Fibroblast of mammary gland (primary cell): Measurements from ENCODE around the gene ARMC5.
A peak's percentile ranks its signal among the peaks of the same experiment; 100 is the strongest.
"Not testable (repeated sequence)": the region's sequence is repeated elsewhere in the genome, so short reads cannot be mapped to it uniquely, and the experiment has no call there.

ENCODE experiments used
- DNase-seq: peaks from one replicate; pipeline ENCODE4 v3.0.0-alpha.2; 2010; ENCODE audit warnings: low read depth
- H3K4me3 ChIP-seq: 2 replicates; pipeline ENCODE4 v1.5.1; 2011; ENCODE audit warnings: low read depth, mild to moderate bottlenecking, low read length, moderate library complexity; ENCODE audit not compliant: control insufficient read depth
- TF ChIP-seq, protein P1 (sequence below): conservative IDR thresholded peaks from 2 replicates; pipeline ENCODE4 v1.5.1; 2011; ENCODE audit warnings: low read depth, low read length, inconsistent platforms; ENCODE audit not compliant: control insufficient read depth, insufficient read depth

Gene ARMC5

DNA sequence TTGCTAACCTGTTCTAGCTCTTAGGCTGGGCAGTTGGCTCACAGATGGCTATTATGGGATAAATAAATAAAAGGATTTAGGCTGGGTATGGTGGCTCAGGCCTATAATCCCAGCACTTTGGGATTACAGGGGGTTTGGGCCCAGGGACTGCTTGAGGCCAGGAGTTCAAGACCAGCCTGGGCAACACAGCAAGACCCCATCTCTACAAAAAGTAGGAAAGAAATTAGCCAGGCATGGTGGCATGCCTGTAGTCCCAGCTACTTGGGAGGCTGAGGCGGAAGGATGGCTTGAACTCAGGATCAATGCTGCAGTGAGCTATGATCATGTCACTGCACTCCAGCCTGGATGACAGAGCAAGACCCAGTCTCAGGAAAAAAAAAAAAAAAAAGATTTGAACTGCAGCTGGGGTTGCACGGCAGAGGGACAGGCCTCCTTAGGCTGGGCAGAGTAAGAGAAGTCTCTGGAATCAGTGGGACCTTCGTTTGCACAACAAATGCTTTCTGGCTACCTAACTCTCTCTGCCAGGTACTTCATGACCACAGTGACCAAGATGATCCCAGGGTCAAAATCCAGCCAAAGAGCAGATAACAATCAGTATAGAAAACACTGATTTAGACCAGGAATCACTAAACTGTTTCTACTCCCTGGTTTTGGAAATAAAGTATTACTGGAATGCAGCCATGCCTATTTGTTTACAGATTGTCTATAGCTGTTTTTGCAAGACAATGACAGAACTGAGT, 42.1 kb downstream of the ARMC5 start:
- no peak for DNase-seq
- TF ChIP-seq, protein P1, sequence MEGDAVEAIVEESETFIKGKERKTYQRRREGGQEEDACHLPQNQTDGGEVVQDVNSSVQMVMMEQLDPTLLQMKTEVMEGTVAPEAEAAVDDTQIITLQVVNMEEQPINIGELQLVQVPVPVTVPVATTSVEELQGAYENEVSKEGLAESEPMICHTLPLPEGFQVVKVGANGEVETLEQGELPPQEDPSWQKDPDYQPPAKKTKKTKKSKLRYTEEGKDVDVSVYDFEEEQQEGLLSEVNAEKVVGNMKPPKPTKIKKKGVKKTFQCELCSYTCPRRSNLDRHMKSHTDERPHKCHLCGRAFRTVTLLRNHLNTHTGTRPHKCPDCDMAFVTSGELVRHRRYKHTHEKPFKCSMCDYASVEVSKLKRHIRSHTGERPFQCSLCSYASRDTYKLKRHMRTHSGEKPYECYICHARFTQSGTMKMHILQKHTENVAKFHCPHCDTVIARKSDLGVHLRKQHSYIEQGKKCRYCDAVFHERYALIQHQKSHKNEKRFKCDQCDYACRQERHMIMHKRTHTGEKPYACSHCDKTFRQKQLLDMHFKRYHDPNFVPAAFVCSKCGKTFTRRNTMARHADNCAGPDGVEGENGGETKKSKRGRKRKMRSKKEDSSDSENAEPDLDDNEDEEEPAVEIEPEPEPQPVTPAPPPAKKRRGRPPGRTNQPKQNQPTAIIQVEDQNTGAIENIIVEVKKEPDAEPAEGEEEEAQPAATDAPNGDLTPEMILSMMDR, result no peak
- no peak overlapping the region for H3K4me3 ChIP-seq

GRCh38 chr16:31501966-31502348, 42.7 kb downstream of the ARMC5 start:
- DNase-seq, result no peak
- TF ChIP-seq, protein P1, result no peak
- H3K4me3 ChIP-seq, result no peak overlapping the region

- TF ChIP-seq, protein P1, result no peak
- DNase-seq, result peak; percentile 41
- no peak overlapping the region for H3K4me3 ChIP-seq
Measured at GRCh38 chr16:31502981-31503380, 43.7 kb downstream of the ARMC5 start.

DNA sequence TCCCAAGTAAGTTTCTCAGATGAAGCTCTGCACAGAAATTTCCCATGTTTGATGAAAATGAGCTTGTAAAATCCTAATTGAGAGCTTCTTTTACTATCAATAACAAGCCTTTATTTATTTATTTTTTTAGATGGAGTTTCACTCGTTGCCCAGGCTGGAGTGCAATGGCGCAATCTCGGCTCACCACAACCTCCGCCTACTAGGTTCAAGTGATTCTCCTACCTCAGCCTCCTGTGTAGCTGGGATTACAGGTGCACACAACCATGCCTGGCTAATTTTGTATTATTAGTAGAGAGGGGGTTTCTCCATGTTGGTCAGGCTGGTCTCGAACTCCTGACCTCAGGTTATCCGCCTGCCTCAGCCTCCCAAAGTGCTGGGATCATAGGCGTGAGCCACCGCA, 44.3 kb downstream of the ARMC5 start:
- H3K4me3 ChIP-seq, DNase-seq: not testable (repeated sequence)

GRCh38 chr16:31504159-31504558, 44.9 kb downstream of the ARMC5 start:
- no peak for DNase-seq
- no peak overlapping the region for H3K4me3 ChIP-seq
- TF ChIP-seq, protein P1, result no peak

DNA sequence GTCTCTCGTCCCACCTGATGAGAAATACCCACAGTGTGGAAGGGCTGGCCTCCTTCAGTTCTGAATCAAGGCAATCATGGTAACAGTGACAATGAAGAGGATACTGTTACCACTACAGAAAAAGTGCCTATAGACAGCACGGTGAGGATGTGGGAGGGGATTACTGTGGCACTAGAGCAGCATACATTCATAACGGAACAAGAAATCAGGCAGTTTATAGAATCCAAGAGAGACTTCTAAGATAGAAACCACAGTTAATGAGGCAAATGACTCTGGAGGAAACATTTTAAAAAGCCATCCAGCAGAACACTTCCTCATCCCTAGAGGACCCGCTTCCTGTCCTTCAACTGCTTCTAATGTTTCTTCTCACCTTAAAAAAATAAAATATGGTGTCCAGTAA, 46.2 kb downstream of the ARMC5 start:
- no peak for DNase-seq
- H3K4me3 ChIP-seq, result no peak overlapping the region
- TF ChIP-seq, protein P1, result no peak

GRCh38 chr16:31507617-31507928, 48.3 kb downstream of the ARMC5 start:
- no peak for DNase-seq
- peak overlapping the region; percentile 94 for H3K4me3 ChIP-seq
- TF ChIP-seq, protein P1, result no peak
